Uterus (tissue), 4 donors: ENCODE measurements around the gene FOXD2. TPM values are rescaled to one million over a fixed set of nuclear protein-coding genes. Genes with fewer than 3 reads are reported as not detected.

Experiments used
- DNase-seq, 2 donors: peaks; one replicate each; pipeline ENCODE4 v3.0.0-alpha.2; 2019 to 2020
- H3K27ac ChIP-seq, 2 donors: fragments of 200-600 bp; sonication (generic); 1 replicate in 1 of 2; 2 replicates in 1 of 2; pipeline ENCODE4 v1.5.1; 2016 to 2018
- H3K27me3 ChIP-seq, 2 donors: fragments of 200-600 bp; sonication (generic); one replicate each; pipeline ENCODE4 v1.5.1; 2018 to 2019; ENCODE audit warnings: control low read depth in 1 of 2
- H3K36me3 ChIP-seq, 2 donors: fragments of 200-600 bp; sonication (generic); one replicate each; pipeline ENCODE4 v1.5.1; 2019; ENCODE audit warnings: control low read depth in 1 of 2
- H3K4me1 ChIP-seq, 2 donors: fragments of 200-600 bp; sonication (generic); one replicate each; pipeline ENCODE4 v1.5.1; 2018 to 2019; ENCODE audit warnings: control low read depth in 1 of 2
- H3K4me3 ChIP-seq, 2 donors: fragments of 200-600 bp; sonication (generic); 1 replicate in 1 of 2; 2 replicates in 1 of 2; pipeline ENCODE4 v1.5.1; 2018 to 2019; ENCODE audit warnings: mild to moderate bottlenecking in 1 of 2
- H3K9me3 ChIP-seq, 2 donors: fragments of 200-600 bp; sonication (generic); one replicate each; pipeline ENCODE4 v1.5.1; 2019; ENCODE audit warnings: control low read depth in 1 of 2
- CTCF ChIP-seq, 4 experiments: fragments of 200-600 bp in 2 of 4; fragments of 450-650 bp in 2 of 4; sonication (generic) in 2 of 4; IDR thresholded peaks; one replicate each; pipeline ENCODE4 v1.5.1; 2016 to 2019; ENCODE audit warnings: antibody characterized with exemption in 4 of 4, mild to moderate bottlenecking in 2 of 4, moderate library complexity in 1 of 4
- POLR2A ChIP-seq, 2 donors: fragments of 450-650 bp; IDR thresholded peaks; one replicate each; pipeline ENCODE4 v1.6.1; 2016; ENCODE audit warnings: antibody characterized with exemption in 2 of 2, mild to moderate bottlenecking in 1 of 2, moderate library complexity in 1 of 2
- intact Hi-C: fragments of 100-400 bp; cut with DNase I; formaldehyde crosslinking; loops from one replicate; pipeline ENCODE4 v1.15.1; 2023; ENCODE audit warnings: low total_unique reads
- total RNA-seq, 4 donors: library from RNA; depleted of rRNA in 3 of 4; stranded (reverse); fragments of >200 nt in 3 of 4; gene quantifications; one replicate each; pipeline versions ENCODE4 v1.1.0 to v1.2.4, GENCODE V29; 2014 to 2023
- donor health status: DM: yes; HTN: yes; CAD: no.

FOXD2 gene
- total RNA-seq, 4 donors from 2014 or later: 0.62 to 0.67 TPM; not detected in 2

- no peak overlapping the region for H3K27ac ChIP-seq
- H3K9me3 ChIP-seq: no peaks in the 10 kb centered on the region
- intact Hi-C loops: no loop called here
- H3K27me3 ChIP-seq: peaks cover 0 to 3% of the 10 kb centered on the region in 2 donors
- DNase-seq: no peak
- no peaks in the 10 kb centered on the region for H3K4me1 ChIP-seq
- H3K4me3 ChIP-seq: no peak overlapping the region
- no peak for TF ChIP-seq POLR2A (IDR thresholded peaks at IDR 0.05)
- TF ChIP-seq CTCF (IDR thresholded peaks at IDR 0.05): no peak
- no peaks in the 10 kb centered on the region for H3K36me3 ChIP-seq
Measured at GRCh38 chr1:47460456-47460855, 22.6 kb downstream of the FOXD2 start.

GRCh38 chr1:47465605-47466004 lies 27.8 kb downstream of the FOXD2 start:
- Histone ChIP-seq H3K36me3 (no peaks in the 10 kb centered on the region), H3K9me3 (no peaks in the 10 kb centered on the region), H3K27me3 (peaks cover 0 to 3% of the 10 kb centered on the region in 2 donors), H3K4me1 (no peaks in the 10 kb centered on the region), H3K27ac (no peak overlapping the region), H3K4me3 (no peak overlapping the region)
- no peak for DNase-seq
- TF ChIP-seq CTCF (IDR thresholded peaks at IDR 0.05) (no peak), POLR2A (IDR thresholded peaks at IDR 0.05) (no peak)
- intact Hi-C loops: no loop called here

- no peak for DNase-seq
- no peaks in the 10 kb centered on the region for H3K36me3 ChIP-seq
- H3K27ac ChIP-seq: no peak overlapping the region
- intact Hi-C loops: no loop called here
- H3K4me3 ChIP-seq: no peak overlapping the region
- H3K4me1 ChIP-seq: no peaks in the 10 kb centered on the region
- H3K9me3 ChIP-seq: no peaks in the 10 kb centered on the region
- H3K27me3 ChIP-seq: peaks cover 0 to 3% of the 10 kb centered on the region in 2 donors
- TF ChIP-seq POLR2A (IDR thresholded peaks at IDR 0.05) (no peak), CTCF (IDR thresholded peaks at IDR 0.05) (no peak)
Measured at GRCh38 chr1:47468709-47469389, 31.0 kb downstream of the FOXD2 start.

GRCh38 chr1:47469390-47469759 lies 31.5 kb downstream of the FOXD2 start:
- no peak for DNase-seq
- intact Hi-C loops: no loop called here
- Histone ChIP-seq H3K36me3 (no peaks in the 10 kb centered on the region), H3K4me1 (no peaks in the 10 kb centered on the region), H3K27ac (no peak overlapping the region), H3K27me3 (peaks cover 0 to 3% of the 10 kb centered on the region in 2 donors), H3K9me3 (no peaks in the 10 kb centered on the region), H3K4me3 (no peak overlapping the region)
- TF ChIP-seq POLR2A (IDR thresholded peaks at IDR 0.05): no peak
- no peak for TF ChIP-seq CTCF (IDR thresholded peaks at IDR 0.05)

- intact Hi-C loops: no loop called here
- TF ChIP-seq POLR2A (IDR thresholded peaks at IDR 0.05) (no peak), CTCF (IDR thresholded peaks at IDR 0.05) (no peak)
- Histone ChIP-seq H3K36me3 (no peaks in the 10 kb centered on the region), H3K4me3 (no peak overlapping the region), H3K9me3 (no peaks in the 10 kb centered on the region), H3K27ac (no peak overlapping the region), H3K4me1 (no peaks in the 10 kb centered on the region), H3K27me3 (peaks cover 0 to 3% of the 10 kb centered on the region in 2 donors)
- DNase-seq: no peak
Measured at GRCh38 chr1:47469910-47470309, 32.1 kb downstream of the FOXD2 start.
